Kidney capillary endothelial cell (primary cell): ENCODE data around the gene RPS6KB2.
A peak's percentile ranks its signal among the peaks of the same experiment; 100 is the strongest.
"Not testable (repeated sequence)": the region's sequence is repeated elsewhere in the genome, so short reads cannot be mapped to it uniquely, and the experiment has no call there.

Experiments used
- DNase-seq: peaks from one replicate; pipeline ENCODE4 v3.0.0-alpha.2; 2018; ENCODE audit warnings: low spot score

Gene RPS6KB2

GRCh38 chr11:67442504-67443404 lies 14.5 kb downstream of the RPS6KB2 start:
- DNase-seq: no peak

GRCh38 chr11:67445515-67445914 lies 17.2 kb downstream of the RPS6KB2 start:
- no peak for DNase-seq

GRCh38 chr11:67448220-67448609 lies 19.9 kb downstream of the RPS6KB2 start:
- DNase-seq: no peak

GRCh38 chr11:67449116-67449844 lies 21.0 kb downstream of the RPS6KB2 start:
- DNase-seq: no peak

- DNase-seq: no peak
Observed at GRCh38 chr11:67450796-67451657, 22.7 kb downstream of the RPS6KB2 start.

GRCh38 chr11:67451658-67451976 lies 23.3 kb downstream of the RPS6KB2 start:
- no peak for DNase-seq

GRCh38 chr11:67452141-67452952 lies 24.1 kb downstream of the RPS6KB2 start, which contains the start of gene GPR152:
TSS of gene GPR152 (minus strand) at chr11:67452729. CDS start at chr11:67452724, 5 bp downstream.
- peak; percentile 38 for DNase-seq

- DNase-seq: no peak
Observed at GRCh38 chr11:67453816-67454732, 25.8 kb downstream of the RPS6KB2 start.

GRCh38 chr11:67455054-67455453 lies 26.8 kb downstream of the RPS6KB2 start, which contains the start of gene CABP4:
TSS of gene CABP4 (plus strand) at chr11:67455354. CDS start at chr11:67455424, 70 bp downstream.
- no peak for DNase-seq

- DNase-seq: no peak
Observed at GRCh38 chr11:67456068-67456705, 27.9 kb downstream of the RPS6KB2 start.

GRCh38 chr11:67457453-67457852 lies 29.2 kb downstream of the RPS6KB2 start:
- DNase-seq: no peak

- DNase-seq: no peak
Observed at GRCh38 chr11:67458266-67458665, 30.0 kb downstream of the RPS6KB2 start.

- no peak for DNase-seq
Observed at GRCh38 chr11:67463186-67463585, 34.9 kb downstream of the RPS6KB2 start.

GRCh38 chr11:67463680-67464410 lies 35.6 kb downstream of the RPS6KB2 start:
- DNase-seq: no peak

GRCh38 chr11:67464411-67465188 lies 36.3 kb downstream of the RPS6KB2 start:
- peak; percentile 74 for DNase-seq

- DNase-seq: no peak
Observed at GRCh38 chr11:67465189-67465510, 36.9 kb downstream of the RPS6KB2 start.

GRCh38 chr11:67465530-67465929 lies 37.2 kb downstream of the RPS6KB2 start:
- DNase-seq: not testable (repeated sequence)

- no peak for DNase-seq
Observed at GRCh38 chr11:67466367-67466766, 38.1 kb downstream of the RPS6KB2 start.
